ENCODE results near the gene SDS.

Gene SDS

GRCh38 chr12:113366827-113367226 is 36.9 kb downstream of the SDS start:
- no peak overlapping the region for H3K4me3 ChIP-seq (ENCODE audit: low read depth in 1 of 2, low read length in 1 of 2)
- H3K27me3 ChIP-seq, result no peaks in the 10 kb centered on the region
- H3K9me3 ChIP-seq, result no peaks in the 10 kb centered on the region
- no peaks in the 10 kb centered on the region for H3K4me1 ChIP-seq (ENCODE audit: control insufficient read depth in 1 of 2, insufficient read depth in 1 of 2, low read depth in 1 of 2, low read length in 1 of 2)
- H3K36me3 ChIP-seq, result no peaks in the 10 kb centered on the region
- no peak overlapping the region for H3K27ac ChIP-seq
- TF ChIP-seq CTCF (IDR thresholded peaks at IDR 0.05), result no peak

- H3K4me3 ChIP-seq (ENCODE audit: low read depth in 1 of 2, low read length in 1 of 2), result no peak overlapping the region
- no peak overlapping the region for H3K27ac ChIP-seq
- no peaks in the 10 kb centered on the region for H3K27me3 ChIP-seq
- H3K9me3 ChIP-seq, result no peaks in the 10 kb centered on the region
- no peak for TF ChIP-seq CTCF (IDR thresholded peaks at IDR 0.05)
- H3K36me3 ChIP-seq, result no peaks in the 10 kb centered on the region
- H3K4me1 ChIP-seq (ENCODE audit: control insufficient read depth in 1 of 2, insufficient read depth in 1 of 2, low read depth in 1 of 2, low read length in 1 of 2), result no peaks in the 10 kb centered on the region
Observed at GRCh38 chr12:113365639-113366395, 37.9 kb downstream of the SDS start.

GRCh38 chr12:113364698-113365097 is 39.0 kb downstream of the SDS start:
- peaks cover 2% of the 10 kb centered on the region for H3K27me3 ChIP-seq
- no peaks in the 10 kb centered on the region for H3K9me3 ChIP-seq
- no peaks in the 10 kb centered on the region for H3K4me1 ChIP-seq (ENCODE audit: control insufficient read depth in 1 of 2, insufficient read depth in 1 of 2, low read depth in 1 of 2, low read length in 1 of 2)
- no peaks in the 10 kb centered on the region for H3K36me3 ChIP-seq
- TF ChIP-seq CTCF (IDR thresholded peaks at IDR 0.05), result no peak
- H3K4me3 ChIP-seq (ENCODE audit: low read depth in 1 of 2, low read length in 1 of 2), result no peak overlapping the region
- no peak overlapping the region for H3K27ac ChIP-seq

GRCh38 chr12:113361574-113362370 is 41.9 kb downstream of the SDS start:
- no peaks in the 10 kb centered on the region for H3K36me3 ChIP-seq
- TF ChIP-seq CTCF (IDR thresholded peaks at IDR 0.05), result no peak
- peaks cover 15% of the 10 kb centered on the region for H3K27me3 ChIP-seq
- no peak overlapping the region for H3K27ac ChIP-seq
- H3K4me3 ChIP-seq (ENCODE audit: low read depth in 1 of 2, low read length in 1 of 2), result no peak overlapping the region
- peaks cover 10 to 14% of the 10 kb centered on the region in 2 experiments for H3K4me1 ChIP-seq (ENCODE audit: control insufficient read depth in 1 of 2, insufficient read depth in 1 of 2, low read depth in 1 of 2, low read length in 1 of 2)
- no peaks in the 10 kb centered on the region for H3K9me3 ChIP-seq

GRCh38 chr12:113359939-113360748 is 43.5 kb downstream of the SDS start:
- TF ChIP-seq CTCF (IDR thresholded peaks at IDR 0.05), result no peak
- Histone ChIP-seq H3K9me3 (no peaks in the 10 kb centered on the region), H3K4me3 (ENCODE audit: low read depth in 1 of 2, low read length in 1 of 2) (no peak overlapping the region), H3K4me1 (ENCODE audit: control insufficient read depth in 1 of 2, insufficient read depth in 1 of 2, low read depth in 1 of 2, low read length in 1 of 2) (peaks cover 10 to 14% of the 10 kb centered on the region in 2 experiments), H3K27ac (no peak overlapping the region), H3K36me3 (no peaks in the 10 kb centered on the region), H3K27me3 (peaks cover 15% of the 10 kb centered on the region)
